ACC112 (cell line): ENCODE data around the gene WDR6.

Source experiments
- H2AFZ ChIP-seq: fragments of 200-600 bp; sonication (generic); one replicate; pipeline ENCODE4 v1.6.0; 2017; ENCODE audit warnings: antibody characterized with exemption, low read length; ENCODE audit not compliant: unreplicated experiment
- H3K27ac ChIP-seq: fragments of 200-600 bp; sonication (generic); 2 replicates; pipeline ENCODE4 v1.5.1; 2014; ENCODE audit warnings: low read depth, mild to moderate bottlenecking, antibody characterized with exemption, low read length, moderate library complexity
- H3K27me3 ChIP-seq: fragments of 200-600 bp; sonication (generic); 2 replicates; pipeline ENCODE4 v1.6.1; 2014; ENCODE audit warnings: mild to moderate bottlenecking, antibody characterized with exemption, low read length, moderate library complexity, mixed read lengths; ENCODE audit not compliant: insufficient read depth
- H3K36me3 ChIP-seq: fragments of 200-600 bp; sonication (generic); 2 replicates; pipeline ENCODE4 v1.6.1; 2016; ENCODE audit warnings: mild to moderate bottlenecking, antibody characterized with exemption, low read length, moderate library complexity, mixed read lengths; ENCODE audit not compliant: insufficient read depth
- H3K4me1 ChIP-seq: fragments of 200-600 bp; sonication (generic); one replicate; pipeline ENCODE4 v1.6.1; 2016; ENCODE audit warnings: low read length, mixed read lengths; ENCODE audit not compliant: insufficient read depth, unreplicated experiment, control insufficient read depth
- H3K4me3 ChIP-seq: fragments of 200-600 bp; sonication (generic); 2 replicates; pipeline ENCODE4 v1.5.1; 2014; ENCODE audit warnings: mild to moderate bottlenecking, low read depth, low read length
- H3K79me2 ChIP-seq: fragments of 200-600 bp; sonication (generic); one replicate; pipeline ENCODE4 v1.6.0; 2016; ENCODE audit warnings: low read length; ENCODE audit not compliant: control insufficient read depth, unreplicated experiment, insufficient read depth

WDR6 gene

DNA sequence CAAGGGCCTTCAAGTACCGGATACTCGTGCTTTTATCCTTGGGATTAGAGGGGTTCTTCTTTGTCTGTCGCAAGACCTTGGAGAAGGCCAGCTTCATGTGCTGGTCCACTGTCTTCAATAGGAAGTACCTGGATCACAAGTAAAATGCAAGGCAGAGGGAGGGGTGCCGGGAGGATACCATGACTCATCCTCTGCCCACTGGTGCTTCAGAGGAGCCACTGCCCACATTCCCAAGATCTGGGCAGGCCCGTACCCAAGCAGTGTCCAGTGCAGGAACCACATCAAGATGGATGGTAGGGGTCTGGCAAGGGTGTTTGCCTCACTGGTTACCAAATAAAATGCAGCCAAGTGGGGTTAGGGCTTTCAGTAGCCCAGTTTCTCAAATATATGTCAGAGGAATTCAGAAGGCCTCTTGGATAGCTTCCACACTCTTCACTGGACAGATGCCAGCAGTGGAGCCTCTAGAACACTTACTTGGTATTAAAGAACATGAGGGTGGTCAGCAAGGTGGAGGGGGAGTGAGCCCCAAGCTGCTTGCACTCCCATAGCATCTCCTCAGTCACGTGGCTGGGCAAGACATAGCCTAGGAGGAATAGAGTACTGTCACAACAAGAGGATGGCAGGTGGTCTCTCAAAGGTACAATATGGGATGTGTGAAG is 25.6 kb downstream of the WDR6 start:
- no peak overlapping the region for H3K4me3 ChIP-seq
- peaks cover 10% of the 10 kb centered on the region for H3K36me3 ChIP-seq
- H3K79me2 ChIP-seq: peaks cover 14% of the 10 kb centered on the region
- H3K27ac ChIP-seq: no peak overlapping the region
- no peaks in the 10 kb centered on the region for H3K27me3 ChIP-seq
- peaks cover 22% of the 10 kb centered on the region for H3K4me1 ChIP-seq
- no peak overlapping the region for H2AFZ ChIP-seq

- Histone ChIP-seq H3K36me3 (peaks cover 8% of the 10 kb centered on the region), H3K79me2 (no peaks in the 10 kb centered on the region), H2AFZ (no peak overlapping the region), H3K27ac (no peak overlapping the region), H3K4me3 (no peak overlapping the region), H3K27me3 (no peaks in the 10 kb centered on the region), H3K4me1 (peaks cover 13% of the 10 kb centered on the region)
Measured at GRCh38 chr3:49034650-49035049, 27.5 kb downstream of the WDR6 start.

- peaks cover 13% of the 10 kb centered on the region for H3K4me1 ChIP-seq
- peaks cover 8% of the 10 kb centered on the region for H3K36me3 ChIP-seq
- no peaks in the 10 kb centered on the region for H3K27me3 ChIP-seq
- no peak overlapping the region for H3K27ac ChIP-seq
- no peaks in the 10 kb centered on the region for H3K79me2 ChIP-seq
- no peak overlapping the region for H2AFZ ChIP-seq
- H3K4me3 ChIP-seq: no peak overlapping the region
Measured at GRCh38 chr3:49035281-49035680, 28.1 kb downstream of the WDR6 start.

DNA sequence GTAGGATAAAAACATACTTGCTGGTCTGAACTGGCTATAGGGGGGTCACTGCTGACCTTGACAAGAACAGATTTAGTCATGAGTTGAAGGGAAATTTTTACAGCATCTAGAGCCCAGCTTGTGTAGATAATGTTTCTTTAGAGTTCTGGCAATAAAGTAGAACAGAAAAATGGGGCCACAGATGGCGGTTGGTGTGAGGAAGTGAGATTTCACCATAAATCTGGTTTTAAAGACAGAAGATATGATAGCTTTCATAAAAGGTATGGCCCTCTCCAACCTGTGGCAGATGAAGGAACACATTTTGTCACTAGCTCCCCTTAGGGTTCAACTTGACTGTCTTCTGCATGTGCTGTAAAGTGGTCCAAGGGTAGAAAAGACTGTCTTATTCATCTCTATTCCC is 46.4 kb downstream of the WDR6 start:
- Histone ChIP-seq H3K4me1 (peaks cover 17% of the 10 kb centered on the region), H3K4me3 (no peak overlapping the region), H3K27ac (no peak overlapping the region), H2AFZ (no peak overlapping the region), H3K79me2 (peaks cover 16% of the 10 kb centered on the region), H3K36me3 (peaks cover 38% of the 10 kb centered on the region), H3K27me3 (no peaks in the 10 kb centered on the region)

DNA sequence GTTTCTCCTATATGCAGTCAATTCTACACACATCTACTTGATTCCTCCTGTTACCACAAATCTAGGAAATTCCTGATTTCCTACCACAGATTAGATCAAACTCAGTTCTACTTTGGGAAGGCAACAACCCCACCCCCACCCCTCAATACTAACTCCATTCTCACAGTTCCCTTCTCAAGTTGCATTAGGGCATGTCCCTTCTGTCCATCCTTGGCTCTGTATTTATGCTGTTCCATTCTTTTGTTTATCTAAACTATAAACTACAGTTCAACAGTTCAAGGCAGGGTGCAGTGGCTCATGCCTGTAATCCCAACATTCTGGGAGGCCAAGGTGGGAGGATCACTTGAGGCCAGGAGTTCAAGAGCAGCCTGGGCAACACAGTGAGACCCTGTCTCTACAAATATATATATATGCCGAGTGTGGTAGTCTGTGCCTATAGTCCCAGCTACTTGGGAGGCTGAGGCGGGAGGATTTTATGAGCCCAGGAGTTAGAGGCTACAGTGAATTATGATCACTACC is 47.2 kb downstream of the WDR6 start:
- Histone ChIP-seq H3K4me3 (no peak overlapping the region), H3K27ac (no peak overlapping the region), H3K27me3 (no peaks in the 10 kb centered on the region), H2AFZ (no peak overlapping the region), H3K79me2 (peaks cover 14% of the 10 kb centered on the region), H3K4me1 (peaks cover 17% of the 10 kb centered on the region), H3K36me3 (peaks cover 38% of the 10 kb centered on the region)

- Histone ChIP-seq H3K36me3 (peaks cover 32% of the 10 kb centered on the region), H2AFZ (no peak overlapping the region), H3K79me2 (peaks cover 7% of the 10 kb centered on the region), H3K27ac (no peak overlapping the region), H3K27me3 (no peaks in the 10 kb centered on the region), H3K4me3 (no peak overlapping the region), H3K4me1 (peaks cover 17% of the 10 kb centered on the region)
Measured at GRCh38 chr3:49057268-49057667, 50.1 kb downstream of the WDR6 start.

DNA sequence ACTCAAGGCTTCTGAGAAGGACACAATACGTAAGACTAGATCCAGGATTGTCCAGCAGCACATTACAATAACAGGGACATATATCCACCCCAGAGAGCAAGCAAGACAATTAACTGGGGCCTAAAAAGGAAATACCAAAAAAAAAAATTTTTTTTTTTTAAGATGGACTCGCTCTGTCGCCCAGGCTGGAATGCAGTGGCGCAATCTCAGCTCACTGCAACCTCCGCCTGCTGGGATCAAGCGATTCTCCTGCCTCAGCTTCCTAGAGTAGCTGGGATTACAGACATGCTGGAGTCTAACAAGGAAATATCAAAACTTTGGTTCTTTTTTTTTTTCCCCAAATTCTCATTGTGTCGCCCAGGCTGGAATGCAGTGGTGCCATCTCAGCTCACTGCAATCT is 50.8 kb downstream of the WDR6 start:
- Histone ChIP-seq H3K36me3 (peaks cover 28% of the 10 kb centered on the region), H3K4me3 (no peak overlapping the region), H2AFZ (no peak overlapping the region), H3K4me1 (peaks cover 17% of the 10 kb centered on the region), H3K79me2 (peaks cover 7% of the 10 kb centered on the region), H3K27ac (no peak overlapping the region), H3K27me3 (no peaks in the 10 kb centered on the region)
